ENCODE results near the gene NSUN3. TPM values are rescaled to one million over a fixed set of nuclear protein-coding genes. Genes with fewer than 3 reads are reported as not detected.

NSUN3 gene
- total RNA-seq, 1 donor from 2014 or later = 18.0 TPM

DNA sequence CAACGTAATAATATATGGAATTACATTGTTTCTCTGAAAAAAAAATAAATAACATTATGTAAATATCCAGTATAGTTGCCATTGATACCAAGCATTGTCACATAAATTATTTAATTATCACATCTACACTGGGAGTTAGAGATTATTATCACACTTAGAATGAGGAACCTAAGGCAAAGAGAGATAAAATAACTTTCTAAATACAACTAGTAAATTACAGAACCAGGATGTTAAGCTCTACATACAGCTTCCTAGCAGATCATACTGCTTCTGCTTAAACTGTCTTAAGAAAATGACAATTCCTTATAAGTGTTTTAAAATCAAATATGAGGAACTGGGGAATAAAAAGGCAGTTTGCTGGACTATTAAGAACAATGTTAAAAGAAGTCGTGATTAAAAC, 104.5 kb downstream of the NSUN3 start:
- no peaks in the 10 kb centered on the region for H3K36me3 ChIP-seq
- TF ChIP-seq, protein P1, sequence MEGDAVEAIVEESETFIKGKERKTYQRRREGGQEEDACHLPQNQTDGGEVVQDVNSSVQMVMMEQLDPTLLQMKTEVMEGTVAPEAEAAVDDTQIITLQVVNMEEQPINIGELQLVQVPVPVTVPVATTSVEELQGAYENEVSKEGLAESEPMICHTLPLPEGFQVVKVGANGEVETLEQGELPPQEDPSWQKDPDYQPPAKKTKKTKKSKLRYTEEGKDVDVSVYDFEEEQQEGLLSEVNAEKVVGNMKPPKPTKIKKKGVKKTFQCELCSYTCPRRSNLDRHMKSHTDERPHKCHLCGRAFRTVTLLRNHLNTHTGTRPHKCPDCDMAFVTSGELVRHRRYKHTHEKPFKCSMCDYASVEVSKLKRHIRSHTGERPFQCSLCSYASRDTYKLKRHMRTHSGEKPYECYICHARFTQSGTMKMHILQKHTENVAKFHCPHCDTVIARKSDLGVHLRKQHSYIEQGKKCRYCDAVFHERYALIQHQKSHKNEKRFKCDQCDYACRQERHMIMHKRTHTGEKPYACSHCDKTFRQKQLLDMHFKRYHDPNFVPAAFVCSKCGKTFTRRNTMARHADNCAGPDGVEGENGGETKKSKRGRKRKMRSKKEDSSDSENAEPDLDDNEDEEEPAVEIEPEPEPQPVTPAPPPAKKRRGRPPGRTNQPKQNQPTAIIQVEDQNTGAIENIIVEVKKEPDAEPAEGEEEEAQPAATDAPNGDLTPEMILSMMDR (IDR thresholded peaks at IDR 0.05) = no peak
- H3K4me1 ChIP-seq = no peaks in the 10 kb centered on the region
- no peaks in the 10 kb centered on the region for H3K27me3 ChIP-seq (ENCODE audit: low read depth)
- no peak overlapping the region for H3K4me3 ChIP-seq
- H3K27ac ChIP-seq = no peak overlapping the region
- ATAC-seq (no peak), DNase-seq (no peak)
- H3K9me3 ChIP-seq = no peaks in the 10 kb centered on the region
- intact Hi-C loops (cut with DNase I) = no loop called here

GRCh38 chr3:94167796-94168195, 104.9 kb downstream of the NSUN3 start:
- ATAC-seq = no peak
- H3K4me1 ChIP-seq = no peaks in the 10 kb centered on the region
- no peaks in the 10 kb centered on the region for H3K27me3 ChIP-seq (ENCODE audit: low read depth)
- intact Hi-C loops (cut with DNase I) = no loop called here
- H3K36me3 ChIP-seq = no peaks in the 10 kb centered on the region
- no peaks in the 10 kb centered on the region for H3K9me3 ChIP-seq
- TF ChIP-seq, protein P1 (IDR thresholded peaks at IDR 0.05) = no peak
- DNase-seq = no peak
- no peak overlapping the region for H3K4me3 ChIP-seq
- H3K27ac ChIP-seq = no peak overlapping the region

DNA sequence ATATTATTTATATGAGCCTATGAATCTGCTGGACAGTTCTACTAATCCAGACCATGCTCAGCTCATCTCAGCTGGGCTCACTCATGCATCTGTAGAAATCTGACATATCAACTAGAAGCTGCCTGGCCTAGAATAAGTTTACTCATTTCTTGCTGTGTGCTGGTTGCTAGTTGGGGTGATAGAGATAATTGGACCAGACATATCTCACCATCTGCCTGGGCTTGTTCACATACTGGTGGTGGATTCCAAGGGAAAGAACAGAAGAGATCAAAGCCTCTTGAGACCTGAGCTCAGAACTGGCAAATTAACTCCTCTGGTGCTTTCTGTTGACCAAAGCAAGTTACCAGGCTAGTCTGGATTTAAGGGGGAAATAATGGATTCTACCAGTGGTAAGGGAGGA, 109.1 kb downstream of the NSUN3 start:
- H3K27me3 ChIP-seq (ENCODE audit: low read depth) = no peaks in the 10 kb centered on the region
- no peaks in the 10 kb centered on the region for H3K36me3 ChIP-seq
- intact Hi-C loops (cut with DNase I) = no loop called here
- no peak overlapping the region for H3K4me3 ChIP-seq
- no peak overlapping the region for H3K27ac ChIP-seq
- ATAC-seq (no peak), DNase-seq (no peak)
- H3K4me1 ChIP-seq = no peaks in the 10 kb centered on the region
- no peaks in the 10 kb centered on the region for H3K9me3 ChIP-seq
- TF ChIP-seq, protein P1 (IDR thresholded peaks at IDR 0.05) = no peak

DNA sequence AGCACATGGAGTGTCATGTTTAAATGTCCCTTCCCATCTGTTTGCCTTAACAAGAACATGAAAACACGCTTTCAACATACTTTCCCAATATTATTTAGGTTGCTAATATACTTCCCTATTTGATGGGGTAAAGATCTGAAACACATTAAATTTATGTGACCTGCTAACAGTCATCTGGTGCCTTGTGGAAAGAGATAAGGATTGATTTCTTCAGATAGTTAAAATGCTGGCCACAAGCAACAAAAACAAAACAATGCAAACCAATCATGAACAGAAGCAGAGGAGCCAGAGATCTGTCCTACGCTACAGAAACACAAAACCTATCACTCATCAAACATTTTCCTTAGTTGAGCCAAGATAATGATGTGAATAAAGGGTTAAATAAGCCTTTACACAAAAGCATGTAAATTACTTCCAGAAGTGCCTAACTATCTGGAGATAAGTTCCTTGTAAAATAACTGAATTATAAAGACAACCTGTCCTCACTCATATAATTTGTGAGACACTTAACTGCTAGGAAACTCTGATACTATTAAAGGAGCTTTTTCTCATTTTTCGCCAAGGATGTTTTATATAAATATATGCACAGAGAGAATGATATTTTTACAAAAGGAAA, 109.9 kb downstream of the NSUN3 start:
- Histone ChIP-seq H3K27me3 (ENCODE audit: low read depth) (no peaks in the 10 kb centered on the region), H3K27ac (no peak overlapping the region), H3K4me3 (no peak overlapping the region), H3K9me3 (no peaks in the 10 kb centered on the region), H3K36me3 (no peaks in the 10 kb centered on the region), H3K4me1 (no peaks in the 10 kb centered on the region)
- DNase-seq (no peak), ATAC-seq (no peak)
- intact Hi-C loops (cut with DNase I) = no loop called here
- TF ChIP-seq, protein P1 (IDR thresholded peaks at IDR 0.05) = no peak

DNA sequence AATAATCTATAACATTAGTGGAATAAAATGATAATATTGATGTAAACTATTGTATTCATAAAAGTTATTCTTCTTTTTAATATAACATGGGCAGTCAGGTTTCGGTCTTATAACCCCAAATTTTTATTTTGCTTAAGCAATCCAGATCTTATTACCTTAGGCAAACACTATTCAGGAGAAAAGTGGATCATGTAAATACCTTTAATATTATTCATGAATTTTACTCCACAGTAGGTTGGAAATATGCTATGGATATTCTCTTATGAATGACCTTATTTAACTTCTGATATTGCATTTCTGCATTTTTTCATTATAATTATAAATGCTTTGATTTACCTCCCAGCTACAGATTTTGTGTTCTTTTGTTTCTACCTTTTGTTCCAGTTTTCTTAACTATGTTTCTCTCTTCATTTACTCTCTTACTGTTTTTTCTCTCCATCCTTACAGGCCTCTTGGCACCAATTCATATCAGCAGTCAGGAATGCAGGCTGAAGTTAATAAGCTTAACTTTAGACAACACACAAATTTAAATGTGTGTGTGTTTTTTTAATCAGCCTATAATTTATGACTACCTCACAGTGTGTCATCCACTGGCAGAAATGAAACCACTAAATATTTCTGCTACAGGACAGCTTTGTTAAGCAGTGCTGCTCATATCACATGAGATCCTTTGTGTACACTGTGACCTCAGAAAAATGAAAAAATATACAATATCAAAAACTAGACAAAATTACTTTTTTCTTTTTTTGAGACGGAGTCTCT, 111.0 kb downstream of the NSUN3 start:
- no peaks in the 10 kb centered on the region for H3K27me3 ChIP-seq (ENCODE audit: low read depth)
- DNase-seq (no peak), ATAC-seq (no peak)
- no peaks in the 10 kb centered on the region for H3K36me3 ChIP-seq
- H3K4me1 ChIP-seq = no peaks in the 10 kb centered on the region
- no peak overlapping the region for H3K27ac ChIP-seq
- no peaks in the 10 kb centered on the region for H3K9me3 ChIP-seq
- intact Hi-C loops (cut with DNase I) = no loop called here
- no peak overlapping the region for H3K4me3 ChIP-seq
- TF ChIP-seq, protein P1 (IDR thresholded peaks at IDR 0.05) = no peak
